A673 (cell line): ENCODE measurements around the gene TREX2. TPM values are rescaled to one million over a fixed set of nuclear protein-coding genes. Genes with fewer than 3 reads are reported as not detected.

Experiments
- BruUV-seq: library from RNA; stranded (reverse); fragments of 400-500 nt; replicated peaks from 2 replicates; lab custom pipeline; 2021; lab: Mats Ljungman, UMichigan
- CTCF ChIA-PET: fragments of 300-600 bp; sonication (Branson Sonifier 250); formaldehyde crosslinking; loops from one replicate; lab custom pipeline; 2022; ENCODE audit warnings: antibody characterized with exemption; lab: Charles Lee
- POLR2A ChIA-PET: fragments of 300-600 bp; sonication (Branson Sonifier 250); formaldehyde crosslinking; loops from one replicate; lab custom pipeline; 2022; ENCODE audit warnings: antibody characterized with exemption; ENCODE audit not compliant: low non-redundant PET; lab: Charles Lee
- DNase-seq: peaks from one replicate; pipeline ENCODE4 v3.0.0-alpha.2; 2015; ENCODE audit warnings: low spot score
- H3K27ac ChIP-seq: fragments of 200-600 bp; sonication (generic); 2 replicates; pipeline ENCODE4 v1.5.1; 2016; ENCODE audit warnings: mixed run types, low read depth, mild to moderate bottlenecking, mixed read lengths, antibody characterized with exemption, low read length; ENCODE audit not compliant: poor library complexity, severe bottlenecking
- H3K27me3 ChIP-seq: fragments of 200-600 bp; sonication (generic); replicated peaks from 2 replicates; pipeline ENCODE4 v1.6.1; 2017; ENCODE audit warnings: mixed run types, low read depth, mild to moderate bottlenecking, mixed read lengths, antibody characterized with exemption, low read length; ENCODE audit not compliant: insufficient read depth, poor library complexity
- H3K36me3 ChIP-seq: fragments of 200-600 bp; sonication (generic); 2 replicates; pipeline ENCODE4 v1.6.1; 2016; ENCODE audit warnings: mixed run types, mild to moderate bottlenecking, mixed read lengths, antibody characterized with exemption, low read length; ENCODE audit not compliant: insufficient read depth, poor library complexity, severe bottlenecking
- H3K4me1 ChIP-seq: fragments of 200-600 bp; sonication (generic); 2 replicates; pipeline ENCODE4 v1.6.1; 2017; ENCODE audit warnings: mixed run types, mild to moderate bottlenecking, mixed read lengths, antibody characterized with exemption, low read length; ENCODE audit not compliant: insufficient read depth, poor library complexity, severe bottlenecking
- H3K4me3 ChIP-seq: fragments of 200-600 bp; sonication (generic); 2 replicates; pipeline ENCODE4 v1.5.1; 2016; ENCODE audit warnings: low read depth, mixed run types, mild to moderate bottlenecking, mixed read lengths, low read length; ENCODE audit not compliant: poor library complexity, severe bottlenecking
- H3K9me3 ChIP-seq: fragments of 200-600 bp; sonication (generic); 2 replicates; pipeline ENCODE4 v1.6.1; 2016; ENCODE audit warnings: mixed run types, low read depth, mild to moderate bottlenecking, mixed read lengths, antibody characterized with exemption, low read length; ENCODE audit not compliant: poor library complexity, severe bottlenecking
- EZH2 ChIP-seq: fragments of 200-600 bp; sonication (generic); IDR thresholded peaks from 2 replicates; pipeline ENCODE4 v1.6.1; 2017; ENCODE audit warnings: borderline replicate concordance, low read depth, mild to moderate bottlenecking, mixed read lengths, antibody characterized with exemption, low read length; ENCODE audit not compliant: poor library complexity, severe bottlenecking
- intact Hi-C: fragments of 100-400 bp; cut with micrococcal nuclease; formaldehyde crosslinking; loops from one replicate; pipeline ENCODE4 v1.10.0; 2022; ENCODE audit not compliant: unreplicated experiment
- total RNA-seq: library from RNA; stranded (reverse); gene quantifications from 2 replicates; pipeline ENCODE4 v1.2.3, GENCODE V29; 2021
- TF ChIP-seq, protein P1 (sequence below): fragments of 300-800, 200-600 bp; sonication (generic); conservative IDR thresholded peaks from 2 replicates; pipeline ENCODE4 v1.5.1; 2017; ENCODE audit warnings: low read depth, mild to moderate bottlenecking, antibody characterized with exemption, low read length, moderate library complexity, mixed read lengths

Gene TREX2
- total RNA-seq, 1 experiment from 2014 or later, result 0.77 TPM

DNA sequence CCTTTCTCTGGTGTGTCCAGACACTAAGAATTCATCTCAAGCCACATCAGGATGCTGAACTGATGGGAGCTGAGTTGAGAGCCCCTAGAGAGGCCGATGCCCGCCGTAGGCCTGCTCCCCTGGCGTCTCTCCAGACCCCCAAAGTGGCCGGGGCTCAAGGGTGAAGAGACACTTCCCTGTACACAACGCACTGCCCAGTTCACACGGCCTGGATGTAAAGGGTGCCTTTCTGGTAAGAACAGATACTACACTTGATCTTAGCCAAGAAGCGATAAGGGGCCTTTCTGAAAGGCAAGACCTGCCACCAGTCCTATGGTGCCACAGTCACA, 5.1 kb upstream of the TREX2 start:
- no peak for DNase-seq
- Histone ChIP-seq H3K36me3 (no peaks in the 10 kb centered on the region), H3K4me3 (no peak overlapping the region), H3K27me3 (no peaks in the 10 kb centered on the region), H3K9me3 (no peaks in the 10 kb centered on the region), H3K27ac (no peak overlapping the region), H3K4me1 (no peaks in the 10 kb centered on the region)
- no TSS peak for BruUV-seq
- TF ChIP-seq, protein P1, sequence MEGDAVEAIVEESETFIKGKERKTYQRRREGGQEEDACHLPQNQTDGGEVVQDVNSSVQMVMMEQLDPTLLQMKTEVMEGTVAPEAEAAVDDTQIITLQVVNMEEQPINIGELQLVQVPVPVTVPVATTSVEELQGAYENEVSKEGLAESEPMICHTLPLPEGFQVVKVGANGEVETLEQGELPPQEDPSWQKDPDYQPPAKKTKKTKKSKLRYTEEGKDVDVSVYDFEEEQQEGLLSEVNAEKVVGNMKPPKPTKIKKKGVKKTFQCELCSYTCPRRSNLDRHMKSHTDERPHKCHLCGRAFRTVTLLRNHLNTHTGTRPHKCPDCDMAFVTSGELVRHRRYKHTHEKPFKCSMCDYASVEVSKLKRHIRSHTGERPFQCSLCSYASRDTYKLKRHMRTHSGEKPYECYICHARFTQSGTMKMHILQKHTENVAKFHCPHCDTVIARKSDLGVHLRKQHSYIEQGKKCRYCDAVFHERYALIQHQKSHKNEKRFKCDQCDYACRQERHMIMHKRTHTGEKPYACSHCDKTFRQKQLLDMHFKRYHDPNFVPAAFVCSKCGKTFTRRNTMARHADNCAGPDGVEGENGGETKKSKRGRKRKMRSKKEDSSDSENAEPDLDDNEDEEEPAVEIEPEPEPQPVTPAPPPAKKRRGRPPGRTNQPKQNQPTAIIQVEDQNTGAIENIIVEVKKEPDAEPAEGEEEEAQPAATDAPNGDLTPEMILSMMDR, result no peak
- no peak for TF ChIP-seq EZH2
- CTCF ChIA-PET, result no interaction called here
- intact Hi-C loops, result no loop called here
- POLR2A ChIA-PET, result no interaction called here

DNA sequence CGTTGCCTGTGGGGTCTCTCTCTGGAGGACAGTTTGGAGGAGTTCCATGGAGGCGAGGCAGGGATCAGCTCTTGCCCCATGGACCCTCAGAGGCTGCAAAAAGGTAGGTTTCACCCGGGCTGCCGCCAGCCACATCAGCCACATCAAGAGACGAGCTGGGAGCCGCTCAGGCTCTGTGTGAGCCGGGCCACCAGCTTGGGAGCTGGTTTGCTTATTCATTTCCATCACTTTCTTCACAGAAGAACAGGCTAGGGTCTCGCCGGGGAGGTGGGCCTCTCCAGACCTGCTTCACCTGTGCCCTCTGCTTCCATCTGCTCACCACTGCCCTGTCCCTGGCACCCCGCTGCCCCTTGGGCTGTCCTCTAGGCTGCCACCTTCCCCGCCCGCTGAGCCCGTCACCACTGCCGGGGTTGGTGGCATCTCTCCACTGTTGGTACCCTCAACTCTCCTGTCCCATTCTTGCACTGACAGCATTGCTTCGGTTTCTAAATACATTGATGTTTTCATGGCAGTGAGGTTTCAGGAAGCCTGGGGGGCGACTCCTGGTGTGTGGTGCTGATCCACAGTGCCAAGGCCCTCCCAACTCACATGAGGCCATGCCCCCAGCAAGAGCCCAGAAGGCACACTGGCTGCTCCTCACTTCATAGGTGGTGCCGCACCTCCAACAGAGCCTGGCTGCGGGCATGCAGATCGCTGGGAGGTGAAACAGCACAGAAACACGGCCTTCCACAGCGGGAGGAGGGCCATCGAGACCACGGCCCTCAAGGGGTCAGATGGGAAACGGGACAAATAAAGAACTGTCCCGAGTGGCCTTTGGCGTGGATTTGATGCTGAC, 4.5 kb upstream of the TREX2 start:
- Histone ChIP-seq H3K4me3 (no peak overlapping the region), H3K36me3 (no peaks in the 10 kb centered on the region), H3K27me3 (no peaks in the 10 kb centered on the region), H3K27ac (no peak overlapping the region), H3K9me3 (no peaks in the 10 kb centered on the region), H3K4me1 (no peaks in the 10 kb centered on the region)
- no peak for DNase-seq
- ChIA-PET CTCF (no interaction called here), POLR2A (no interaction called here)
- intact Hi-C loops, result no loop called here
- no TSS peak for BruUV-seq
- TF ChIP-seq, protein P1, result no peak
- TF ChIP-seq EZH2, result no peak

DNA sequence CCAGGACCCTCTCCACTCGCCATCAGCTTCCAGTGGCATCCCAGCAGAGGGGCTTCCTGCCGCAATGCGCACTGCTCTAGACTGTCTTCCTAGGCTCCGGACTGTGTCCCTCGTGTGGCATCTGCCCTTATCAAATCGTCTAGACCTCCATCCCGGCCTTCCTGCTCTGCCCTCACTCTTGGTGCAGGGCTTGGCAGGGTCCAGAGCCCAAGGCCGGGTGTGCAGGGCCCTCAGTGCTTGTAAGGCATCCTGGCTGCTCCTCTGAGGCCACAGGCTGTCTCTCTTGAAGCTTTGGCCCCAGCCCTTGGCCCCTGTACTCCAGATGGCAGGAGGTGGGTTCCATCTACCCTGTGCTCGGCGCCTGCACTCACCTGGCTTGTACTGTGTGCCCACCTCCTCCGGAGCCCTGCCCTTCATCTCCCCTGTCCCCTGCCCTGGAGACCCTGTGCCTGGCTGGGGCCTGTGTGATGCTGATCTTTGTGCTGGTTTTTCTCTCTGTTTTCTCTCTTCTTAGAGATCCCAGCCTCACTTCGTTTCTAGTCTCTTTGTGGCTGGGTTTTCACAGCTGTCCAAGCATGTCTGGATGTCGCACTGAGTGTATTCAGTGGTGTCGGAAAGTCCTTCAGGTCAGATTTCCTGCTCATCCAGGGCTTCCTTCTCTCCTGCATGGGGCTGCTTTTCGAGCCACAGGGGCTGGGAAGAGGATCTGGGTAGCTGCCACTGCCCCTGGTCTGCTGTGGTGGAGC, 3.7 kb upstream of the TREX2 start:
- DNase-seq, result no peak
- TF ChIP-seq, protein P1, result no peak
- Histone ChIP-seq H3K4me1 (no peaks in the 10 kb centered on the region), H3K27ac (no peak overlapping the region), H3K36me3 (no peaks in the 10 kb centered on the region), H3K27me3 (no peaks in the 10 kb centered on the region), H3K4me3 (no peak overlapping the region), H3K9me3 (no peaks in the 10 kb centered on the region)
- POLR2A ChIA-PET, result no interaction called here
- CTCF ChIA-PET, result no interaction called here
- BruUV-seq, result no TSS peak
- intact Hi-C loops, result no loop called here
